GM08714 (cell line): ENCODE measurements around the gene RRP8.

Experiments
- H3K4me3 ChIP-seq: fragments of 200-500 bp; sonication (Bioruptor generic); 2 replicates; pipeline ENCODE4 v1.5.1; 2014; ENCODE audit warnings: mild to moderate bottlenecking, low read length, inconsistent platforms
- ZNF274 ChIP-seq: IDR thresholded peaks from 2 replicates; pipeline ENCODE4 v1.6.1; 2012; ENCODE audit warnings: mild to moderate bottlenecking, low read depth, low read length

Gene RRP8

DNA sequence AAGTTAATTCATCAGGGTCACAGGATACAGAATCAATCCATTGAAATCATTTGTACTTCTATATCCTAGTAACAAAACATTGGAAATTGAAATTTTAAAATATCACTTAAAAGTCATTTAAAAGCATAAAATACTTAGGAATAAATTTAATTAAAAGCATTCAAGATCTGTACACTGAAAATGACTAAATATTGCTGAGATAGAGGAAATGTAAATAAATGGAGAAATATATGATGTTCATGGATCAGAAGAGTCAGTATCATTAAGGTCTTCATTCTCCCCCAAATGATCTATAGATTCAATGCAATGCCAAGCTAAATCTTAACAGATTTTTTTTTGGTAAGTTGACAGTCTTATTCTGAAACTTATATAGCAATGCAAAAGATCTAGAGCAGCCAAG, 49.8 kb downstream of the RRP8 start:
- TF ChIP-seq ZNF274: no peak
- H3K4me3 ChIP-seq: no peak overlapping the region

DNA sequence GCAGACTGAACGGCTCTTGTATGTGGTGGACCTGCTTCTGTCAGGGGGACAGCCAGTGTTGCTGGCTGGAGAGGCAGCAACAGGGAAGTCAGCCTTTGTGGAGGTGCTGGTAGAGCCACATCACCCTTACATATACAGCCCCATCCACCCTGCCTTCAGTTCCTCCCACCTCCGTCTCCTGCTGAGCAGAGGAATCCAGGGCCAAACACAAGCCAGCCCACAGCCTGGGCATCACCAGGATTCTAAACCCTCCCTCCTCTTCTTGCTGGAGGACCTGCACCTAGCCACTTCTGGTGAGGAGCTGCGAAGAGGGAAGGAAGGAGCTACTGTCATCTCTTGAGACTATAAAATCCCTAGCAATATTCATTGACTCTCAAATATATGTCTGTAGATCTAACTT, 54.8 kb downstream of the RRP8 start:
- no peak for TF ChIP-seq ZNF274
- H3K4me3 ChIP-seq: no peak overlapping the region

DNA sequence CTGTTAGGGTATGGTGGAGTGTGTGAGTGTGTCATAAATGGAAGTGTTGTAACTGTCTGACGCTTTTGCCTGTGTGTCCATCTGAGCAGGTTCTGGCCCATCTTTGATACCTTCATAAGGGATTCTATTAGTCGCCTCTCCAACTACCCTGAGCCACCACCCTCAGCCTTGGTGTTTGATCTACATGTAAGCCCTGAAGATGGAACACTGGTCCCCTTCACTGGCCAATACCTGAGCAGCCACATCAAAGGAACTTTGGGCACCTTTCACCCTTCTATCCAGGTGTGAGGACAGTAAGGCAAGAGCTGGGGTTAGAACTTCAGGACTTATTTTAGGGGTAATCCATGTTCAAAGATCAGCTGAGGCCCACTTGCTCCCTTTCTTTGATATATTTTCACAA, 55.3 kb downstream of the RRP8 start:
- TF ChIP-seq ZNF274: no peak
- H3K4me3 ChIP-seq: no peak overlapping the region

DNA sequence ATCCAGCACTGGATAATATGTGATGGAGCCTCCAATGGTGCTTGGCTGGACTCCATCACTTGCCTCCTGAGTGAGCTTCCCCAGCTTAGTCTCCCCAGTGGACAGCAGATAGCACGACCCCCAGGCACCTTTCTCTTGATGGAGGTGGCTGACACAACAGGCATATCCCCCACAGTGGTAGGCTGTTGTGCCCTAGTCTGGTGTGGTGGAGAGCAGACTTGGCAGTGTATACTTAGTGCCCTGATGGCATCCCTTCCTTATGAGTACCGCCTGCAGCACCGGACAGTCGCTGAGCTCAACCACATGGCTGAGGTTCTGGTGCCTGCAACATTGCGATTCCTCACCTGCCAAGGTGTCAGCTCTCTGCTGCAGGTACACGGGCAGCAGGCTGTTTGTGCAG, 56.2 kb downstream of the RRP8 start:
- TF ChIP-seq ZNF274: no peak
- no peak overlapping the region for H3K4me3 ChIP-seq

DNA sequence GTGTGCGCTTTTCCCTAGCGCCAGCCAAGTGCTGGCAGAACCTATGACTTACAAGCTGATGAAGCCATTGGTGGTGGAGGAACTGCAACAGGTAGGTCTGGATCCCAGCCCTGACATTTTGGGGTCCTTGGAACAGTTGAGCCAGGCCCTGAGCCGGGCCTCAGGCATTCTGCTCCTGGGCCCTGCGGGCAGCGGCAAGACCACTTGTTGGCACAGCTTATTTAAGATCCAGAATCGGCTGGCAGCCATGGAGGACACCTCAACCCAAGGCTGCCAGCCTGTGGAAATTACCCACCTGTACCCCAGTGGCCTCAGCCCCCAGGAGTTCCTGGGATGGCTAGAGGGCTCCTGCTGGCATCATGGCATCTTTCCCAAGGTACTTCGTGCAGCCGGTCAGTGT, 56.7 kb downstream of the RRP8 start:
- H3K4me3 ChIP-seq: no peak overlapping the region
- TF ChIP-seq ZNF274: no peak

DNA sequence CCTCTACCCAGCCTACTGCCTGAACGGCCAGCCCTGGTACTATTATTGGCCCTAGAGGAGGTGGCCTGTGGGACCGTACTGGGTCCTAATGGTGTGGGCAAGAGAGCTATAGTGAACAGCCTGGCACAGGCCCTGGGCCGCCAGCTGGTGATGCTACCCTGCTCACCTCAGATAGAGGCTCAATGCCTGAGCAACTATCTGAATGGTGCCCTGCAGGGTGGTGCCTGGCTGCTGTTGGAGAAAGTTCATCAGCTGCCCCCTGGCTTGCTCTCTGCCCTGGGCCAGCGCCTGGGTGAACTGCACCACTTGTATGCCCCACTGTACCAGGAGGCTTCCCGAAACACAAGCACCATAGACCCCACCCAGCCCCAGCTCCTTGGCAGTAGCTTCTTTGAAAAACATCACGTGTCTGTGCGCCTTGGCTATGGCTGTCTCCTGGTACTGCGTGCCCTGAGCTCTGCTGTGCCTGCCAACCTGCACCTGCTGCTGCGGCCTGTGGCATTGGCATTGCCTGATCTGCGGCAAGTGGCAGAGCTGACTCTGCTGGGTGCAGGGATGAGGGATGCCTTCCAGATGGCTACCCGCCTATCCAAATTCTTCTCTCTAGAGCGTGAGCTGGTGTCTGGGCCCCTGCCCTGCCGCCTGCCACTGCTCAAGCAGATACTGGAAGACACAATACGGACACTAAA, 57.4 kb downstream of the RRP8 start:
- no peak for TF ChIP-seq ZNF274
- H3K4me3 ChIP-seq: no peak overlapping the region
